Loucy (cell line): ENCODE data around the gene ARVCF.

Experiments
- H2AFZ ChIP-seq: fragments of 200-600 bp; sonication (generic); 2 replicates; pipeline ENCODE4 v1.6.0; 2016; ENCODE audit warnings: antibody characterized with exemption, mild to moderate bottlenecking, low read length, moderate library complexity
- H3F3A ChIP-seq: fragments of 200-600 bp; 2 replicates; pipeline ENCODE4 v1.6.0; 2016; ENCODE audit warnings: antibody characterized with exemption, low read depth, mild to moderate bottlenecking
- H3K27me3 ChIP-seq: fragments of 200-600 bp; sonication (generic); 2 replicates; pipeline ENCODE4 v1.6.1; 2014; ENCODE audit warnings: low read length, mild to moderate bottlenecking; ENCODE audit not compliant: insufficient read depth, poor library complexity, severe bottlenecking
- H3K36me3 ChIP-seq: fragments of 200-600 bp; sonication (generic); 2 replicates; pipeline ENCODE4 v1.6.1; 2016; ENCODE audit warnings: low read length; ENCODE audit not compliant: insufficient read depth
- H3K4me1 ChIP-seq: fragments of 200-600 bp; sonication (generic); 2 replicates; pipeline ENCODE4 v1.5.1; 2014; ENCODE audit warnings: low read length, mild to moderate bottlenecking; ENCODE audit not compliant: insufficient read depth, poor library complexity, severe bottlenecking
- H3K4me2 ChIP-seq: fragments of 200-600 bp; sonication (generic); 2 replicates; pipeline ENCODE4 v1.6.0; 2014; ENCODE audit warnings: antibody characterized with exemption, low read length, low read depth, mild to moderate bottlenecking; ENCODE audit not compliant: poor library complexity, severe bottlenecking
- H3K4me3 ChIP-seq: fragments of 200-600 bp; sonication (generic); 2 replicates; pipeline ENCODE4 v1.5.1; 2014; ENCODE audit warnings: low read length, mild to moderate bottlenecking, mixed read lengths; ENCODE audit not compliant: poor library complexity, severe bottlenecking
- H3K79me2 ChIP-seq: fragments of 200-600 bp; sonication (generic); 2 replicates; pipeline ENCODE4 v1.6.1; 2014; ENCODE audit warnings: low read length; ENCODE audit not compliant: insufficient read depth
- H3K9ac ChIP-seq: fragments of 200-600 bp; sonication (generic); 2 replicates; pipeline ENCODE4 v1.6.0; 2014; ENCODE audit warnings: mild to moderate bottlenecking, low read depth, low read length, moderate library complexity; ENCODE audit not compliant: poor library complexity, severe bottlenecking
- H3K9me2 ChIP-seq: fragments of 200-600 bp; sonication (generic); replicated peaks from 2 replicates; pipeline ENCODE4 v1.6.1; 2016; ENCODE audit warnings: low read depth, low read length, mixed read lengths
- H3K9me3 ChIP-seq: fragments of 200-600 bp; sonication (generic); 2 replicates; pipeline ENCODE4 v1.6.1; 2014; ENCODE audit warnings: mild to moderate bottlenecking, antibody characterized with exemption, low read length, low read depth; ENCODE audit not compliant: insufficient read depth
- H4K20me1 ChIP-seq: fragments of 200-600 bp; sonication (generic); 2 replicates; pipeline ENCODE4 v1.6.0; 2014; ENCODE audit warnings: antibody characterized with exemption, low read length, mild to moderate bottlenecking; ENCODE audit not compliant: insufficient read depth, poor library complexity, severe bottlenecking
- CTCF ChIP-seq: fragments of 200-600 bp; sonication (generic); conservative IDR thresholded peaks from 2 replicates; pipeline ENCODE4 v1.5.1; 2014; ENCODE audit warnings: mild to moderate bottlenecking, antibody characterized with exemption, low read length
- EZH2phosphoT487 ChIP-seq: fragments of 200-600 bp; IDR thresholded peaks from 2 replicates; pipeline ENCODE4 v1.6.1; 2018; ENCODE audit warnings: antibody characterized with exemption, mild to moderate bottlenecking, moderate library complexity, borderline replicate concordance

Gene ARVCF

GRCh38 chr22:19995611-19996339 is 20.8 kb downstream of the ARVCF start:
- Histone ChIP-seq H3K27me3 (no peaks in the 10 kb centered on the region), H3K79me2 (no peaks in the 10 kb centered on the region), H3K9me3 (no peaks in the 10 kb centered on the region), H3K9me2 (no peaks in the 10 kb centered on the region), H4K20me1 (no peaks in the 10 kb centered on the region), H3K4me1 (no peaks in the 10 kb centered on the region), H3K4me2 (no peak overlapping the region), H3K9ac (no peak overlapping the region), H3F3A (no peaks in the 10 kb centered on the region), H2AFZ (no peak overlapping the region), H3K4me3 (no peak overlapping the region), H3K36me3 (no peaks in the 10 kb centered on the region)
- TF ChIP-seq CTCF (no peak), EZH2phosphoT487 (no peak)

- no peaks in the 10 kb centered on the region for H3K36me3 ChIP-seq
- TF ChIP-seq EZH2phosphoT487 (no peak), CTCF (no peak)
- no peaks in the 10 kb centered on the region for H3K9me3 ChIP-seq
- H3K4me2 ChIP-seq: no peak overlapping the region
- no peaks in the 10 kb centered on the region for H3F3A ChIP-seq
- H4K20me1 ChIP-seq: no peaks in the 10 kb centered on the region
- no peaks in the 10 kb centered on the region for H3K79me2 ChIP-seq
- H3K27me3 ChIP-seq: no peaks in the 10 kb centered on the region
- H3K4me1 ChIP-seq: no peaks in the 10 kb centered on the region
- H3K9ac ChIP-seq: no peak overlapping the region
- no peak overlapping the region for H3K4me3 ChIP-seq
- H3K9me2 ChIP-seq: no peaks in the 10 kb centered on the region
- no peak overlapping the region for H2AFZ ChIP-seq
These were observed 21.6 kb downstream of the ARVCF start for GRCh38 chr22:19994851-19995610.

GRCh38 chr22:19993926-19994325 is 22.7 kb downstream of the ARVCF start:
- Histone ChIP-seq H3K9me3 (no peaks in the 10 kb centered on the region), H3K9ac (no peak overlapping the region), H3K4me3 (no peak overlapping the region), H3K4me2 (no peak overlapping the region), H2AFZ (no peak overlapping the region), H4K20me1 (no peaks in the 10 kb centered on the region), H3K27me3 (no peaks in the 10 kb centered on the region), H3K9me2 (no peaks in the 10 kb centered on the region), H3K36me3 (no peaks in the 10 kb centered on the region), H3F3A (no peaks in the 10 kb centered on the region), H3K79me2 (no peaks in the 10 kb centered on the region), H3K4me1 (no peaks in the 10 kb centered on the region)
- TF ChIP-seq EZH2phosphoT487 (no peak), CTCF (no peak)
